OCI-LY3 (cell line): ENCODE results near the gene STARD9.

ENCODE experiments used
- H2AFZ ChIP-seq: fragments of 200-600, 300-600 bp; shearing (Covaris generic); 2 replicates; pipeline ENCODE4 v1.6.0; 2014; ENCODE audit warnings: antibody characterized with exemption, low read depth, low read length
- H3K27ac ChIP-seq: fragments of 200-600, 300-600 bp; sonication (generic); 2 replicates; pipeline ENCODE4 v1.5.1; 2014; ENCODE audit warnings: mild to moderate bottlenecking, low read length, moderate library complexity, mixed read lengths
- H3K27me3 ChIP-seq: fragments of 200-600, 300-600 bp; sonication (generic); 2 replicates; pipeline ENCODE4 v1.6.1; 2014; ENCODE audit warnings: low read depth, low read length, mixed read lengths
- H3K36me3 ChIP-seq: fragments of 200-600, 300-600 bp; sonication (generic); replicated peaks from 2 replicates; pipeline ENCODE3; 2014; ENCODE audit warnings: low read depth, low read length, mixed read lengths
- H3K4me1 ChIP-seq: fragments of 300-600, 200-600 bp; sonication (generic); 2 replicates; pipeline ENCODE4 v1.6.1; 2014; ENCODE audit warnings: low read length, mixed read lengths
- H3K4me2 ChIP-seq: fragments of 200-600, 300-600 bp; sonication (generic); 2 replicates; pipeline ENCODE4 v1.6.1; 2014; ENCODE audit warnings: low read length, mixed read lengths
- H3K4me3 ChIP-seq: fragments of 300-600, 200-600 bp; sonication (generic); 2 replicates; pipeline ENCODE4 v1.5.1; 2014; ENCODE audit warnings: antibody characterized with exemption, mild to moderate bottlenecking, low read length, moderate library complexity
- H3K79me2 ChIP-seq: fragments of 300-600, 200-600 bp; shearing (Covaris generic); 2 replicates; pipeline ENCODE4 v1.6.1; 2014; ENCODE audit warnings: mild to moderate bottlenecking, low read length, mixed read lengths
- H3K9ac ChIP-seq: fragments of 300-600, 200-600 bp; shearing (Covaris generic); 2 replicates; pipeline ENCODE4 v1.6.0; 2014; ENCODE audit warnings: mild to moderate bottlenecking, low read length, moderate library complexity
- H3K9me3 ChIP-seq: fragments of 200-600, 300-600 bp; shearing (Covaris generic); 2 replicates; pipeline ENCODE4 v1.6.1; 2014; ENCODE audit warnings: low read length, mixed read lengths; ENCODE audit not compliant: insufficient read depth
- H4K20me1 ChIP-seq: fragments of 200-600, 300-600 bp; sonication (generic); 2 replicates; pipeline ENCODE4 v1.6.1; 2016; ENCODE audit warnings: low read length, mixed read lengths; ENCODE audit not compliant: insufficient read depth
- CTCF ChIP-seq: fragments of 200-600, 300-600 bp; sonication (generic); IDR thresholded peaks from 2 replicates; pipeline ENCODE4 v1.5.1; 2014; ENCODE audit warnings: antibody characterized with exemption, low read length, low read depth
- EZH2phosphoT487 ChIP-seq: fragments of 200-600 bp; shearing (Covaris generic); IDR thresholded peaks from 2 replicates; pipeline ENCODE4 v1.6.1; 2018; ENCODE audit warnings: antibody characterized with exemption, mixed run types, low read depth

STARD9 gene

GRCh38 chr15:42737529-42738328, 162.3 kb downstream of the STARD9 start:
- TF ChIP-seq CTCF (no peak), EZH2phosphoT487 (no peak)
- no peaks in the 10 kb centered on the region for H3K27me3 ChIP-seq
- peak overlapping the region; percentile 65 for H3K9ac ChIP-seq
- peaks cover 4% of the 10 kb centered on the region; the same call in 1 of the 2 replicates for H4K20me1 ChIP-seq
- H3K27ac ChIP-seq, result no peak overlapping the region
- no peaks in the 10 kb centered on the region for H3K9me3 ChIP-seq
- H3K4me1 ChIP-seq, result peaks cover 27% of the 10 kb centered on the region
- H3K4me3 ChIP-seq, result peak overlapping the region; percentile 95
- peaks cover 18% of the 10 kb centered on the region for H3K79me2 ChIP-seq
- peak overlapping the region; percentile 64 for H3K4me2 ChIP-seq
- peaks cover 19% of the 10 kb centered on the region for H3K36me3 ChIP-seq
- H2AFZ ChIP-seq, result peak overlapping the region; percentile 48

- no peak for TF ChIP-seq EZH2phosphoT487
- TF ChIP-seq CTCF, result no peak
- Histone ChIP-seq H3K36me3 (no peaks in the 10 kb centered on the region), H2AFZ (no peak overlapping the region), H4K20me1 (no peaks in the 10 kb centered on the region), H3K4me2 (no peak overlapping the region), H3K27me3 (no peaks in the 10 kb centered on the region), H3K27ac (no peak overlapping the region), H3K9me3 (no peaks in the 10 kb centered on the region), H3K79me2 (no peaks in the 10 kb centered on the region; the same call in 1 of the 2 replicates), H3K4me1 (peaks cover 5% of the 10 kb centered on the region), H3K4me3 (no peak overlapping the region), H3K9ac (no peak overlapping the region)
Observed at GRCh38 chr15:42741710-42742109, 166.3 kb downstream of the STARD9 start.

- Histone ChIP-seq H2AFZ (no peak overlapping the region), H3K4me3 (no peak overlapping the region), H3K27me3 (no peaks in the 10 kb centered on the region), H3K9ac (no peak overlapping the region), H3K4me1 (peaks cover 5% of the 10 kb centered on the region), H3K27ac (no peak overlapping the region), H3K4me2 (no peak overlapping the region), H4K20me1 (no peaks in the 10 kb centered on the region), H3K36me3 (no peaks in the 10 kb centered on the region), H3K79me2 (no peaks in the 10 kb centered on the region), H3K9me3 (no peaks in the 10 kb centered on the region)
- TF ChIP-seq CTCF, result no peak
- no peak for TF ChIP-seq EZH2phosphoT487
Observed at GRCh38 chr15:42742149-42742548, 166.7 kb downstream of the STARD9 start.

GRCh38 chr15:42744195-42744594, 168.8 kb downstream of the STARD9 start:
- Histone ChIP-seq H4K20me1 (no peaks in the 10 kb centered on the region), H2AFZ (no peak overlapping the region), H3K9me3 (no peaks in the 10 kb centered on the region), H3K79me2 (no peaks in the 10 kb centered on the region), H3K4me1 (no peaks in the 10 kb centered on the region), H3K36me3 (no peaks in the 10 kb centered on the region), H3K4me2 (no peak overlapping the region), H3K27ac (no peak overlapping the region), H3K4me3 (no peak overlapping the region), H3K9ac (no peak overlapping the region), H3K27me3 (no peaks in the 10 kb centered on the region)
- TF ChIP-seq CTCF (no peak), EZH2phosphoT487 (no peak)
